CD4-positive, alpha-beta T cell (primary cell): ENCODE results near the gene PXDN. TPM values are rescaled to one million over a fixed set of nuclear protein-coding genes. Genes with fewer than 3 reads are reported as not detected.
"Not testable (repeated sequence)": the region's sequence is repeated elsewhere in the genome, so short reads cannot be mapped to it uniquely, and the experiment has no call there.

Source experiments
- ATAC-seq: fragments of 200-7000 bp; cut with Tn5 transposase; one replicate; pipeline ENCODE4 v1.10.0; 2022; ENCODE audit warnings: mild to moderate bottlenecking; ENCODE audit not compliant: poor library complexity
- CTCF ChIA-PET: fragments of 350-600 bp; sonication (Branson Sonifier 250); formaldehyde crosslinking; loops from one replicate; lab custom pipeline; 2021; ENCODE audit warnings: antibody characterized with exemption, inconsistent platforms; lab: Charles Lee
- POLR2A ChIA-PET: fragments of 350-600 bp; sonication (Branson Sonifier 250); formaldehyde crosslinking; loops from one replicate; lab custom pipeline; 2021; ENCODE audit warnings: antibody characterized with exemption, inconsistent platforms; lab: Charles Lee
- DNase-seq, 14 experiments: peaks; one replicate each; pipeline ENCODE4 v3.0.0-alpha.2; 2013 to 2020; ENCODE audit warnings: mixed read lengths in 2 of 14
- H3K27ac ChIP-seq, 2 donors: one replicate each; pipeline versions ENCODE4 v1.5.1 to v1.7.0; 2013; ENCODE audit warnings: low read length in 2 of 2, low read depth in 1 of 2, mild to moderate bottlenecking in 1 of 2
- H3K27me3 ChIP-seq, 2 experiments: 1 replicate in 1 of 2; 2 replicates in 1 of 2; pipeline versions ENCODE4 v1.6.1 to v1.7.0; 2013; ENCODE audit warnings: low read length in 2 of 2, control low read depth in 1 of 2, mild to moderate bottlenecking in 1 of 2, moderate library complexity in 1 of 2; ENCODE audit not compliant: insufficient read depth in 2 of 2, control insufficient read depth in 1 of 2
- H3K36me3 ChIP-seq: one replicate; pipeline ENCODE4 v1.6.1; 2013; ENCODE audit warnings: low read length, control low read depth; ENCODE audit not compliant: insufficient read depth
- H3K4me1 ChIP-seq: one replicate; pipeline ENCODE4 v1.6.1; 2013; ENCODE audit warnings: low read length, control low read depth; ENCODE audit not compliant: insufficient read depth
- H3K4me3 ChIP-seq: one replicate; pipeline ENCODE4 v1.5.1; 2013; ENCODE audit warnings: mild to moderate bottlenecking, low read length, moderate library complexity
- H3K9me3 ChIP-seq, 2 experiments: 1 replicate in 1 of 2; 2 replicates in 1 of 2; pipeline versions ENCODE4 v1.6.1 to v1.7.0; 2013; ENCODE audit warnings: low read length in 2 of 2, mild to moderate bottlenecking in 2 of 2, control low read depth in 1 of 2, moderate library complexity in 1 of 2; ENCODE audit not compliant: control insufficient read depth in 1 of 2, insufficient read depth in 1 of 2
- H3K27ac Mint-ChIP-seq: one replicate; pipeline ENCODE4 v1.8.0; 2020; ENCODE audit warnings: mixed read lengths
- H3K27me3 Mint-ChIP-seq: one replicate; pipeline ENCODE4 v1.8.0; 2021; ENCODE audit warnings: mixed read lengths
- H3K36me3 Mint-ChIP-seq: one replicate; pipeline ENCODE4 v1.8.0; 2021; ENCODE audit warnings: low read depth, mixed read lengths
- H3K4me1 Mint-ChIP-seq: one replicate; pipeline ENCODE4 v1.8.0; 2021; ENCODE audit warnings: low read depth, mixed read lengths
- H3K4me3 Mint-ChIP-seq: one replicate; pipeline ENCODE4 v1.8.0; 2020; ENCODE audit warnings: mild to moderate bottlenecking, mixed read lengths
- H3K9me3 Mint-ChIP-seq: one replicate; pipeline ENCODE4 v1.8.0; 2020; ENCODE audit warnings: mixed read lengths
- CTCF ChIP-seq: fragments of 200-600 bp; IDR thresholded peaks from one replicate; pipeline ENCODE4 v1.8.0; 2022; ENCODE audit warnings: antibody characterized with exemption, mild to moderate bottlenecking
- intact Hi-C, 2 experiments: fragments of 100-400 bp; cut with DNase I in 1 of 2; cut with micrococcal nuclease in 1 of 2; formaldehyde crosslinking; loops; one replicate each; pipeline versions ENCODE4 v1.15.1 to v1.9.0; 2023 to 2025; cut with DNase I, micrococcal nuclease
- total RNA-seq, 174 experiments: library from RNA in 2 of 174; stranded (reverse) in 2 of 174; gene quantifications; one replicate each; pipeline ENCODE4 v1.2.3 and lab custom pipeline; 2021 to 2026

PXDN gene
- total RNA-seq, 2 experiments from 2014 or later, result 0.47 to 0.84 TPM

GRCh38 chr2:1623906-1624445 is 120.3 kb downstream of the PXDN start:
- ATAC-seq (no peak), DNase-seq (no peak)
- Histone ChIP-seq H3K4me3 (no peak overlapping the region), H3K9me3 (peaks cover 0 to 23% of the 10 kb centered on the region in 2 experiments), H3K27me3 (peaks cover 0 to 3% of the 10 kb centered on the region in 2 experiments), H3K36me3 (no peaks in the 10 kb centered on the region), H3K4me1 (no peaks in the 10 kb centered on the region), H3K27ac (no peak overlapping the region)
- intact Hi-C loops, result no loop called here
- H3K9me3 Mint-ChIP-seq, result no peaks in the 10 kb centered on the region
- POLR2A ChIA-PET, result no interaction called here
- H3K4me1 Mint-ChIP-seq, result no peaks in the 10 kb centered on the region
- no peaks in the 10 kb centered on the region for H3K36me3 Mint-ChIP-seq
- no peak overlapping the region for H3K27ac Mint-ChIP-seq
- no peaks in the 10 kb centered on the region for H3K27me3 Mint-ChIP-seq
- no peak overlapping the region for H3K4me3 Mint-ChIP-seq
- CTCF ChIA-PET, result no interaction called here
- TF ChIP-seq CTCF, result no peak

DNA sequence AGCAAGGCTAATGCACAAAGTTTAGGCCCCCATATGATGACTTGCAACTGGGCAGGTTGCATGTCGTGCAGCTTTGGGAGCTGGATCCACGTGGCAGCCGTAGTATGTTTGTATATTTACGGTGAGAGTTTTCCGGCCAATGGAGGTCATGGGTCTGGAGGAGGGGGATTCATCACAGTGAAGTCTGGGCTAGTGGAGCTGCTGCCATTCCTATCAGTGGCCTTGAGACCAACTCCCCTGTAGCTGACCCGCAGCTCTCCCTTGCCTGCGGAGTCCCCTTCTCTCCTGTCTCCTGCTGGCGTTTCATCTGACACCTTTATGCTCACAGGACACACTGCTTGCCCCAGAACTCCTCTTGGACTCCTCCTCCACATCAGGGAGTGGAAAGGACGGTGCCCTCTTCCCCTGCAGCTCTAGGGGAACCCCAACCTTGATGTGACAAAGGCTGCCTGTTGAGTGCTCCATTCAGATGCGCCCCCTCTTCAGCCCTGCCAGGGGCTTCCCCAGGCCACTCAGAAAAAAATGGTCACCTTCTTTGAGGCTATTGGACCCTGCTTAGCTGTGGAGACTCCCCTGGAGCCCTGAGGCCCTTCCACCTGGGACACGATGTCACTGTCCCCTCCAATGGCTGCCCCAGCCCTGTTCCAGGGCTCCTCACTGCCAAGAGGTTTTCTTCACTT is 121.7 kb downstream of the PXDN start:
- Histone ChIP-seq H3K36me3 (no peaks in the 10 kb centered on the region), H3K27me3 (peaks cover 0 to 3% of the 10 kb centered on the region in 2 experiments), H3K9me3 (peaks cover 0 to 23% of the 10 kb centered on the region in 2 experiments), H3K4me3 (no peak overlapping the region), H3K4me1 (no peaks in the 10 kb centered on the region), H3K27ac (no peak overlapping the region)
- CTCF ChIA-PET, result no interaction called here
- H3K4me1 Mint-ChIP-seq, result no peaks in the 10 kb centered on the region
- intact Hi-C loops, result no loop called here
- POLR2A ChIA-PET, result no interaction called here
- no peak for DNase-seq
- no peak for TF ChIP-seq CTCF
- no peak overlapping the region for H3K4me3 Mint-ChIP-seq
- no peaks in the 10 kb centered on the region for H3K36me3 Mint-ChIP-seq
- no peak for ATAC-seq
- no peak overlapping the region for H3K27ac Mint-ChIP-seq
- H3K9me3 Mint-ChIP-seq, result no peaks in the 10 kb centered on the region
- H3K27me3 Mint-ChIP-seq, result no peaks in the 10 kb centered on the region

GRCh38 chr2:1621976-1622375 is 122.3 kb downstream of the PXDN start:
- peaks cover 0 to 23% of the 10 kb centered on the region in 2 experiments for H3K9me3 ChIP-seq
- POLR2A ChIA-PET, H3K4me3 Mint-ChIP-seq, DNase-seq, H3K27me3 ChIP-seq, CTCF ChIA-PET, H3K4me3 ChIP-seq, intact Hi-C loops, H3K4me1 Mint-ChIP-seq, H3K27ac Mint-ChIP-seq, H3K4me1 ChIP-seq, ATAC-seq, H3K27ac ChIP-seq, H3K36me3 Mint-ChIP-seq, H3K9me3 Mint-ChIP-seq, H3K36me3 ChIP-seq, H3K27me3 Mint-ChIP-seq: not testable (repeated sequence)

- Histone ChIP-seq H3K27me3 (peaks cover 0 to 3% of the 10 kb centered on the region in 2 experiments), H3K27ac (no peak overlapping the region), H3K9me3 (peaks cover 0 to 23% of the 10 kb centered on the region in 2 experiments), H3K4me3 (no peak overlapping the region), H3K36me3 (no peaks in the 10 kb centered on the region), H3K4me1 (no peaks in the 10 kb centered on the region)
- Mint-ChIP-seq H3K4me1 (no peaks in the 10 kb centered on the region), H3K9me3 (no peaks in the 10 kb centered on the region), H3K27me3 (no peaks in the 10 kb centered on the region), H3K4me3 (no peak overlapping the region), H3K27ac (no peak overlapping the region), H3K36me3 (no peaks in the 10 kb centered on the region)
- DNase-seq (no peak), ATAC-seq (no peak)
- POLR2A ChIA-PET, result no interaction called here
- intact Hi-C loops, result no loop called here
- TF ChIP-seq CTCF, result no peak
- CTCF ChIA-PET, result no interaction called here
Observed at GRCh38 chr2:1621501-1621900, 122.8 kb downstream of the PXDN start.
